ENCODE data around the gene SH2D6.
"Not testable (repeated sequence)": the region's sequence is repeated elsewhere in the genome, so short reads cannot be mapped to it uniquely, and the experiment has no call there.

The SH2D6 gene

GRCh38 chr2:85398426-85399182, 19.9 kb upstream of the SH2D6 start:
- DNase-seq (ENCODE audit: low spot score): no peak

GRCh38 chr2:85399183-85399455, 19.4 kb upstream of the SH2D6 start:
- DNase-seq (ENCODE audit: low spot score): no peak

- no peak for DNase-seq (ENCODE audit: low spot score)
Measured at GRCh38 chr2:85400023-85400422, 18.5 kb upstream of the SH2D6 start.

- DNase-seq (ENCODE audit: low spot score): no peak
Measured at GRCh38 chr2:85400541-85401463, 17.7 kb upstream of the SH2D6 start.

GRCh38 chr2:85401464-85401805, 17.1 kb upstream of the SH2D6 start:
- no peak for DNase-seq (ENCODE audit: low spot score)

GRCh38 chr2:85401844-85402243, 16.7 kb upstream of the SH2D6 start:
- no peak for DNase-seq (ENCODE audit: low spot score)

- DNase-seq (ENCODE audit: low spot score): no peak
Measured at GRCh38 chr2:85405201-85406059, 13.1 kb upstream of the SH2D6 start.

- DNase-seq (ENCODE audit: low spot score): peak; percentile 72
Measured at GRCh38 chr2:85409845-85410583, 8.5 kb upstream of the SH2D6 start, which contains the start of gene CAPG. Gene CAPG, minus strand, starts transcription at chr2:85410366. Its CDS starts 8,221 bp downstream, at chr2:85402145.

- DNase-seq (ENCODE audit: low spot score): no peak
Measured at GRCh38 chr2:85410584-85411404, 7.7 kb upstream of the SH2D6 start.

GRCh38 chr2:85411405-85411748, 7.1 kb upstream of the SH2D6 start:
- DNase-seq (ENCODE audit: low spot score): no peak

GRCh38 chr2:85413592-85414420, 4.7 kb upstream of the SH2D6 start:
- peak; percentile 66 for DNase-seq (ENCODE audit: low spot score)

- not testable (repeated sequence) for DNase-seq (ENCODE audit: low spot score)
Measured at GRCh38 chr2:85414421-85414759, 4.1 kb upstream of the SH2D6 start.

- no peak for DNase-seq (ENCODE audit: low spot score)
Measured at GRCh38 chr2:85414761-85415553, 3.6 kb upstream of the SH2D6 start.

GRCh38 chr2:85415980-85416650, 2.4 kb upstream of the SH2D6 start:
- DNase-seq (ENCODE audit: low spot score): no peak

- no peak for DNase-seq (ENCODE audit: low spot score)
Measured at GRCh38 chr2:85419009-85419675, 628 bp downstream of the SH2D6 start.

GRCh38 chr2:85420536-85421259, 2.2 kb downstream of the SH2D6 start:
- peak; percentile 78 for DNase-seq (ENCODE audit: low spot score)

GRCh38 chr2:85421260-85422071, 3.0 kb downstream of the SH2D6 start:
- DNase-seq (ENCODE audit: low spot score): peak; percentile 56
